Thymus (tissue), 11 donors: ENCODE results near the gene RRM1. TPM values are rescaled to one million over a fixed set of nuclear protein-coding genes. Genes with fewer than 3 reads are reported as not detected.

Experiments
- DNase-seq, 9 donors: peaks; one replicate each; pipeline ENCODE4 v3.0.0-alpha.2; 2013; ENCODE audit warnings: low spot score in 9 of 9, low read depth in 6 of 9, missing footprints in 1 of 9
- H3K27ac ChIP-seq, 2 donors: one replicate each; pipeline ENCODE4 v1.5.1; 2013; ENCODE audit warnings: control low read depth in 1 of 2, low read depth in 1 of 2, low read length in 1 of 2, mild to moderate bottlenecking in 1 of 2, moderate library complexity in 1 of 2
- H3K27me3 ChIP-seq, 2 donors: one replicate each; pipeline ENCODE4 v1.5.1; 2013; ENCODE audit warnings: low read length in 1 of 2; ENCODE audit not compliant: control insufficient read depth in 2 of 2, insufficient read depth in 1 of 2
- H3K36me3 ChIP-seq, 2 donors: one replicate each; pipeline ENCODE4 v1.5.1; 2013; ENCODE audit warnings: low read length in 1 of 2, mild to moderate bottlenecking in 1 of 2, moderate library complexity in 1 of 2; ENCODE audit not compliant: control insufficient read depth in 2 of 2, insufficient read depth in 2 of 2
- H3K4me1 ChIP-seq, 2 donors: one replicate each; pipeline ENCODE4 v1.5.1; 2013; ENCODE audit warnings: low read length in 2 of 2; ENCODE audit not compliant: control insufficient read depth in 2 of 2, insufficient read depth in 2 of 2
- H3K4me3 ChIP-seq, 2 donors: one replicate each; pipeline ENCODE4 v1.5.1; 2013; ENCODE audit warnings: low read length in 2 of 2, control low read depth in 1 of 2, mild to moderate bottlenecking in 1 of 2
- H3K9me3 ChIP-seq, 2 donors: one replicate each; pipeline ENCODE4 v1.5.1; 2013; ENCODE audit warnings: low read length in 1 of 2, mild to moderate bottlenecking in 1 of 2; ENCODE audit not compliant: control insufficient read depth in 2 of 2, insufficient read depth in 1 of 2
- WGBS: extraction: QIAGEN DNeasy Blood & Tissue Kit; methylation state at CpG from one replicate; pipeline ENCODE4 v1.1.7; 2013; 5-methylcytosine and 5-hydroxymethylcytosine counted together
- polyA plus RNA-seq: library from polyadenylated mRNA; stranded (reverse); fragments of 200-250 nt; gene quantifications from one replicate; pipeline ENCODE4 v1.2.3, GENCODE V29; 2013
- total RNA-seq: library from RNA; stranded (reverse); fragments of 120-200 nt; gene quantifications from one replicate; pipeline ENCODE4 v1.2.4, GENCODE V29; 2013
- donor health status: healthy.

The RRM1 gene
- total and polyA plus RNA-seq, 2 donors, result 16.5 to 109 TPM

DNA sequence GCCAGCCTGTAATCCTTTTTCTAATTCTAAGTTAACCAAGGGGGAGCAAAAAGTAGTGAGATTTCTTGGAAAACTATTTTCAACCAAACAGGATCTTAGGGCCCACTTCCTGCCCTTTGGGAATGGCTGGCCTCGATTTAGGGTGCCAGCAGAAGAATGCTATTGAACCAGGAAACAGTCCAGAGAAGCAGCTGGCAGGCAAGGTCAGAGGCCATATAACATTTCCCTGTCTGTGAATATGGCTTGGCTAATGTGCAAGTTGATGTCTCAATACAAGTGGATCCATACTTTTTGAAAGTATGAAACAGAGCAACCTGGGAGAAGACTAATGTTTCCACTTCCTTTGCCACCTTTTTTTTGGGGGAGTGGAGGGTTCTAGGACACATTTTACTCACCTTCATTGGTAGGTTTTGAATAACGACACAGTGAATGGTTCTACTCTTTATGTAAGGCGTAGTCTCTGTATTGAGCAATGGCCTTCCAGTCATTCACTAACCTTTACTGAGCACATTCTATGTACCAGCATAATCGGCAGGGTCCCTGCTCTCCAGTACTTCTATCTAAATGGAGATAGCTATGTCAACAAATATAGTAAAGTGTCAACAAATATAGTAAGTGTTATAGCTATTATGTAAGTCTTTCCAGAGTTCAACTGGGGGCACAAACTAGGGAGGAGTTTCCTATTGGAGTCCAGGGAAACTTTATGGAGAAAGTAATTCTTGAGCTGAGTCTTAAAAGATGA is 34.2 kb upstream of the RRM1 start:
- Histone ChIP-seq H3K4me3 (no peak overlapping the region), H3K27me3 (no peaks in the 10 kb centered on the region), H3K9me3 (no peaks in the 10 kb centered on the region), H3K36me3 (peaks cover 43 to 45% of the 10 kb centered on the region in 2 donors), H3K4me1 (no peaks in the 10 kb centered on the region), H3K27ac (no peak overlapping the region)
- DNase-seq, result no peak
- WGBS, result 96% methylated on average over 4 of the region's 4 CpGs

DNA sequence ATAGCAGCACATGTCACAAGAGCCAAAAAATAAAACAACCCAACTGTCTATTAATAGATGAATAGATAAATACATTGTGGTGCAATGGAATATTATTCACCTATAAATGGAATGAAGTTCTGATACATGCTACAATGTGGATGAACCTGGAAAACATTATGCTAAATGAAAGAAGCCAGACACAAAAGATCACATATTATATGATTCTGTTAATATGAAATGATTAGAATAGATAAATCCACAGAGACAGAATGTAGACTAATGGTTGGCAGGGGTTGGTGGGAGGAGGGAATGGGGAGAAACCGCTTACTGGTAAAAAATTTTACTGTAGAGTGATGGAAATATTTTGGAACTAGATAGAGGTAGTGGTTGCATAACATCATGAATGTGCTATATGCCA is 32.9 kb upstream of the RRM1 start:
- Histone ChIP-seq H3K36me3 (peaks cover 35 to 37% of the 10 kb centered on the region in 2 donors), H3K27ac (no peak overlapping the region), H3K9me3 (no peaks in the 10 kb centered on the region), H3K27me3 (no peaks in the 10 kb centered on the region), H3K4me1 (no peaks in the 10 kb centered on the region), H3K4me3 (no peak overlapping the region)
- no peak for DNase-seq
- WGBS, result 100% methylated on average over 1 of the region's 1 CpG

DNA sequence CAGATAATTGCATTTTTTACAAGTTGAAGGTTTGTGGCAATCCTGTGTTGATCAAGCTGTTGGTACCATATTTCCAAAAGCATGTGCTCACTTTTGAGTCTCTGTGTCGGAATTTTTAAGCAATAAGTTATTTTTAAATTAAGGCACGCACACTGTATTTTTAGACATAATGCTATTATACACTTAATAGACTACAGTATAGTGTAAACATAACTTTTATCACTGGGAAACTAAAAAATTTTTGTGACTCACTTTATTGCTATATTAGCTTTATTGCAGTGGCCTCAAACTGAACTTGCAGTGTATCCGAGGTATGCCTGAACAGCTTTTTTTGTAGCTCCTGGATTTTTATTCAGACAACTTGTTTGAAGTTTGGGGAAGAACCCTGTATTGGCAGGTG is 31.3 kb upstream of the RRM1 start:
- Histone ChIP-seq H3K4me3 (no peak overlapping the region), H3K36me3 (peaks cover 32 to 38% of the 10 kb centered on the region in 2 donors), H3K4me1 (peaks cover 0 to 3% of the 10 kb centered on the region in 2 donors), H3K27ac (no peak overlapping the region), H3K27me3 (no peaks in the 10 kb centered on the region), H3K9me3 (no peaks in the 10 kb centered on the region)
- WGBS, result 98% methylated on average over 3 of the region's 3 CpGs
- DNase-seq, result no peak

DNA sequence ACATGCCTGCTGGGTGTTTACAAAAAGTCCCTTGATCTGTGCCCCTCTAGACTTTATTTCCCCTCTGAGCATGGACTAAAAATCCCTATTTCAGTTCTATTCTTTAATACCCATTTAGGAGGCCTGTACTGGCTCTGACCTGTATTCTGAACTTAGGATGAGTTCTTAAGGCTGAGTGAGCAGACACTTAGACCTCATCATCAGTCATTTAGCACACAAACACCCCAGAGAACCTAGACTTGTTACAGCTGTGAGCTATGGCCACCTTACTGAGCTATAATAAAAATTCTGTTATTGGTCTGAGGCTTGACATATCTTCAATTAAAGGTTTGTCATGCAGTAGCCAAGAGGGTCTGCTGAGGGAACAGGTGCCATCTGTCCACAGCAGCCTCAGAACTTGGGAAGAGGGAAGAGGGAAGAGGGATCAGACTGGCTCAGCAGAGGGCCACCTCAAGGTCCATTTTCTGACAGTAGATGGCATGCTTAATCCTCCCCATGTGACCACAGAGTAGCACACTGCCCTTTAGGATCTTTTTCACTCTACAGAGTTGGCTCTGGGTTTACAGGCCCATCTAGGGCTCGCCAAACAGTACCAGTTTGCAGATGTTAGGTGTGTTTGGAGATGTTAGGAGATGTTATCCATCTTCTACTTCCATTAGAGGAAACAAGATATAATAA is 30.2 kb upstream of the RRM1 start:
- no peaks in the 10 kb centered on the region for H3K27me3 ChIP-seq
- H3K4me3 ChIP-seq, result no peak overlapping the region
- H3K27ac ChIP-seq, result no peak overlapping the region
- peaks cover 27 to 33% of the 10 kb centered on the region in 2 donors for H3K36me3 ChIP-seq
- no peaks in the 10 kb centered on the region for H3K9me3 ChIP-seq
- WGBS, result 98% methylated on average over 1 of the region's 1 CpG
- peaks cover 3 to 4% of the 10 kb centered on the region in 2 donors for H3K4me1 ChIP-seq
- no peak for DNase-seq

DNA sequence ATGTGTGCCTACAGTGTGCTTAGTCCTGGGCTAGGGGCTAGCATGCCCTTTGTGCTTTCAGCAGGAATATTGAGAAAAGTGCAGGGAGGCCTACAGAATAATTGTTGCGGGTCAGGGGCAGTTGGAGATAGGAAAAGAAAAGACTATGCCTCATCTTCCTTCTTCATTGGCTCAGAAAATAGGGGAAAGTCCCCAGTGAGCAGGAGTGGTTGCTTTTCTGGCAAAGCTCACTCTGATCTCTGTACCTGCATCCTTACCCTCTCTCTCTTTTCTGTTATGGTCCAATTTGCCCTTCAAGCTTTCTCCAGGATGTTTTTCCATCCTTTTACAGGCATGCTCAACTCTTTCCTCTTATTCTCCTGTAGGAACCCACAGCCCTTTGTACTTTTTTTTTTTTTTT is 29.5 kb upstream of the RRM1 start:
- Histone ChIP-seq H3K4me1 (peaks cover 3 to 4% of the 10 kb centered on the region in 2 donors), H3K36me3 (peaks cover 27 to 32% of the 10 kb centered on the region in 2 donors), H3K4me3 (no peak overlapping the region), H3K27ac (no peak overlapping the region), H3K27me3 (no peaks in the 10 kb centered on the region), H3K9me3 (no peaks in the 10 kb centered on the region)
- 87% methylated on average over 1 of the region's 1 CpG for WGBS
- DNase-seq, result no peak

DNA sequence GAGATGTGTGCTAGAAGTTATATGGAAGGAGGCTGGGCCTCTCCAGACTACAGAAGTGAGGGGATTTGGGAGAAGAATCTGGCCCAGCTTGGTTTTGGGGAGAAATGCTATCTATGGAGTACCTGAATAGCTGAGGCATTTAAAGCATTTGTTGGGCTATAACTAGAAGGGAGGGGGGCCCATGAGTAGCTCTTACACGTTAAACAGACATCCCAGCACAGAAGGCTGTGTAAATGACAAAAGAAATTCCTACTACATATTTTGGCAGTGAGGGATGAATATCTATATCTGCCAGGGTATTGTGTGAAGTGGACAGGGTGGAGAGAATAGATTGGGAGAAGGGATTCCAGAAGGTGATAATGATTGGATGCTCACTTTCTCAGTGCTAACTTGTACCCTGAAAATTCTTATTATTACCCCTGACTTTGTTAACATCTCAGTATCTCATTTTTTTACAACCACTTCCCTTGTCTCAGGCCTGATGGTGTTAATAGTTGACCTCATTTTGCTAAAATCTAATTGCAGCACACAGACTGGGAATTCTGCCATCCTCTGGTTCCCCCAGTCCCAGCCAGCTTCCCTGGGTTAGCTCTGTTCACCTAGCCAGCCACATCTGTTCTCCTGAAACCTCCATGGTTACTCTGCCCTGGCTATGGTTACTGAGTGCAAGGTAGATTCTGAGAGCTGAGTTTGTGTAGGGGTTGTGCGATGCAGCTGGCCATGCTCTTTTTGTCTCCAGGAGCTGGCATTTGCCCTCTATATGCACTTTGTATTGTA is 28.8 kb upstream of the RRM1 start:
- Histone ChIP-seq H3K27ac (no peak overlapping the region), H3K36me3 (peaks cover 26% of the 10 kb centered on the region in 2 donors), H3K9me3 (no peaks in the 10 kb centered on the region), H3K4me3 (no peak overlapping the region), H3K4me1 (peaks cover 3 to 4% of the 10 kb centered on the region in 2 donors), H3K27me3 (no peaks in the 10 kb centered on the region)
- DNase-seq, result no peak
- 96% methylated on average over 2 of the region's 2 CpGs for WGBS

DNA sequence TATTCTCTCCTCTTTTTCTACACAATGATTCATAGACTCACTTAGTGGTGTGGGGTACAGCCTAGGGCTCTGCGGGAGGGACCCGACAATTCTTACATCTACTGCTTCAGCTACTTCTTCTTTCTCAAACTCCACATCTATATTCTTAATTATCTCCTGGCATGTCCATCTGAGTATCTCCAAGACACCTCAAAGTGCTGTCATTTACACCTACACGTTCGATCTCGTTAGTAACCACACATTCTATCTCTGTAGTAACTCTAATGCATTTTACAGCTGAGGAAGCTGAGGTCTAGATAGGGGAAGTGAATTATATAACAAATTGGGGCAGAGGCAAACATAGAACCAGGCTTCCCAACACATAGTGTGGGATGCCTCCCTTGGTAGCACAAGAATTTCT is 27.7 kb upstream of the RRM1 start:
- Histone ChIP-seq H3K36me3 (peaks cover 22 to 26% of the 10 kb centered on the region in 2 donors), H3K9me3 (no peaks in the 10 kb centered on the region), H3K4me1 (peaks cover 4 to 5% of the 10 kb centered on the region in 2 donors), H3K27me3 (no peaks in the 10 kb centered on the region), H3K27ac (no peak overlapping the region), H3K4me3 (no peak overlapping the region)
- no peak for DNase-seq
- 54% methylated on average over 5 of the region's 5 CpGs for WGBS

DNA sequence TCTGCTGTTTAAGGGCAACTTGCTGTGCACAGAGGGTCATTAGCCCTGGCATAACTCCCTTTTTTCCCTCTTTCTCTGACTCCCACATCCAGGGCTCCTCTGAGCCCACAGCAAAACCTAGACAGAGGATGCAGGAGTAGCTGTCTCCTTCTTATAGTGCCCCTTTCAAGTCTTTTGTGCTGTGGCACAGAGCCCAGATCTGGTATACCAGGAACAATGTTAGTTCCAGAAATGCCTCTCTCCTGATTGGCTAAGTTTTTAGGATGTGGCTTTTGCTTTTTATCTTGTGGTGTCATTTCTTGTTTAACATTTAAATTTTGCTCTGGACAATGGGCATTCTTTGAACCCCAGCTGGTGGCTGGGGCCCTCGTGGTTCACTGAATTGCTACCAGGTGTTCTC is 25.6 kb upstream of the RRM1 start:
- DNase-seq, result no peak
- 30% methylated on average over 1 of the region's 1 CpG for WGBS
- no peak overlapping the region for H3K27ac ChIP-seq
- H3K27me3 ChIP-seq, result no peaks in the 10 kb centered on the region
- H3K4me3 ChIP-seq, result no peak overlapping the region
- H3K4me1 ChIP-seq, result peaks cover 4 to 6% of the 10 kb centered on the region in 2 donors
- no peaks in the 10 kb centered on the region for H3K9me3 ChIP-seq
- H3K36me3 ChIP-seq, result peaks cover 36% of the 10 kb centered on the region in 2 donors

DNA sequence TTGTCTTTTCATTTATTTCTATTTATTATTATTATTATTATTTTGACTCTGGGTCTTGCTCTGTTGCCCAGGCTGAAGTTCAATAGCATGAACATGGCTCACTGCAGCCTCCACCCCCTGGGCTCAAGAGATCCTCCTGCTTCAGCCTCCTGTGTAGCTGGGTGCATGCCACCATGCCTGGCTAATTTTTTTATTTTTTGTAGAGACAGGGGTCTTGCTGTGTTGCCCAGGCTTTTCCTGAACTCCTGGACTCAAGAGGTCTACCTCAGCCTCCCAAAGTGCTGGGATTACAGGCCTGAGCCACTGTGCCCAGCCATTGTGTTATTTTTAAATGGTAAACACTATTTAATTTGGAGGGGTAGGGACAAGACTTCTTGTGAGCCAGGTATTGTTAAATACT is 23.3 kb upstream of the RRM1 start:
- Histone ChIP-seq H3K27me3 (no peaks in the 10 kb centered on the region), H3K4me3 (no peak overlapping the region), H3K36me3 (peaks cover 36 to 44% of the 10 kb centered on the region in 2 donors), H3K27ac (no peak overlapping the region), H3K4me1 (peaks cover 4 to 6% of the 10 kb centered on the region in 2 donors), H3K9me3 (peaks cover 0 to 2% of the 10 kb centered on the region in 2 donors)
- no peak for DNase-seq
